Measurements from ENCODE around the gene SLIT3. TPM values are rescaled to one million over a fixed set of nuclear protein-coding genes. Genes with fewer than 3 reads are reported as not detected.
A peak's percentile ranks its signal among the peaks of the same experiment; 100 is the strongest.

The SLIT3 gene
- total RNA-seq, 1 experiment from 2014 or later, result not detected

DNA sequence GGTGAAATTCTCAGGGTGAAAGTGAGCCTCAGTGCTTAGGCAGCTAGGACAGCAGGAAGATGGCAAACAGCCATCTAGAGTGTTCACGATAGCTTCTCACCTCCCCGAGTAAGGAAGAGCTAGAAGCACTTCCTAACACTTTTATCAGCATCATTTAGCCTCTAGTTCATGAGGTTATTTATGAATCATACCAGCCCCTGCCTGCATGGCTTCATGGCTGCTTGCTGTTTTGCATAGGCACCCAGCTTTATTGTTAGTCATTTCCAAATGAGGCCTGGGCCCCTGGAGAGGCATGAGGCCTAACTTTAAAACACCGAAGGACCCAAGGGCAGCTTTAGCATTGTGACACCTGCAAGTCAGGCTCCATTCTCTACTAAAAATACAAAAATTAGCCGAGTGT is 586.9 kb downstream of the SLIT3 start:
- no peak for DNase-seq
- H3K4me2 ChIP-seq, result no peak overlapping the region
- no peak overlapping the region for H3K27ac ChIP-seq
- H3K79me2 ChIP-seq (ENCODE audit: low read depth), result no peaks in the 10 kb centered on the region
- H3F3A ChIP-seq (ENCODE audit: insufficient read depth, low read depth), result no peaks in the 10 kb centered on the region
- no TSS peak for BruUV-seq (replicated peaks)
- H3K9me2 ChIP-seq (ENCODE audit: insufficient read depth), result no peaks in the 10 kb centered on the region
- no peak overlapping the region for H2AFZ ChIP-seq
- ChIA-PET CTCF (interaction anchor here (0.6 kb wide), 1 partner anchor 1386 kb away, joined by 3 read pairs; no protein-coding TSS in a partner anchor), POLR2A (ENCODE audit: unreplicated experiment) (no interaction called here)
- no peaks in the 10 kb centered on the region for H3K4me1 ChIP-seq (replicated peaks; ENCODE audit: insufficient read depth)
- peaks cover 34% of the 10 kb centered on the region for H3K27me3 ChIP-seq (ENCODE audit: insufficient read depth, low read depth)
- no peak overlapping the region for H3K4me3 ChIP-seq
- intact Hi-C loops (cut with micrococcal nuclease; ENCODE audit: unreplicated experiment), result no loop called here
- H4K20me1 ChIP-seq (ENCODE audit: insufficient read depth), result no peaks in the 10 kb centered on the region
- no peaks in the 10 kb centered on the region for H3K9me3 ChIP-seq (ENCODE audit: insufficient read depth, low read depth)
- TF ChIP-seq EZH2 (IDR thresholded peaks at IDR 0.05; ENCODE audit: low read depth), result no peak
- TF ChIP-seq, protein P1, sequence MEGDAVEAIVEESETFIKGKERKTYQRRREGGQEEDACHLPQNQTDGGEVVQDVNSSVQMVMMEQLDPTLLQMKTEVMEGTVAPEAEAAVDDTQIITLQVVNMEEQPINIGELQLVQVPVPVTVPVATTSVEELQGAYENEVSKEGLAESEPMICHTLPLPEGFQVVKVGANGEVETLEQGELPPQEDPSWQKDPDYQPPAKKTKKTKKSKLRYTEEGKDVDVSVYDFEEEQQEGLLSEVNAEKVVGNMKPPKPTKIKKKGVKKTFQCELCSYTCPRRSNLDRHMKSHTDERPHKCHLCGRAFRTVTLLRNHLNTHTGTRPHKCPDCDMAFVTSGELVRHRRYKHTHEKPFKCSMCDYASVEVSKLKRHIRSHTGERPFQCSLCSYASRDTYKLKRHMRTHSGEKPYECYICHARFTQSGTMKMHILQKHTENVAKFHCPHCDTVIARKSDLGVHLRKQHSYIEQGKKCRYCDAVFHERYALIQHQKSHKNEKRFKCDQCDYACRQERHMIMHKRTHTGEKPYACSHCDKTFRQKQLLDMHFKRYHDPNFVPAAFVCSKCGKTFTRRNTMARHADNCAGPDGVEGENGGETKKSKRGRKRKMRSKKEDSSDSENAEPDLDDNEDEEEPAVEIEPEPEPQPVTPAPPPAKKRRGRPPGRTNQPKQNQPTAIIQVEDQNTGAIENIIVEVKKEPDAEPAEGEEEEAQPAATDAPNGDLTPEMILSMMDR (conservative IDR thresholded peaks at IDR 0.05), result no peak
- H3K36me3 ChIP-seq (ENCODE audit: low read depth), result no peaks in the 10 kb centered on the region

DNA sequence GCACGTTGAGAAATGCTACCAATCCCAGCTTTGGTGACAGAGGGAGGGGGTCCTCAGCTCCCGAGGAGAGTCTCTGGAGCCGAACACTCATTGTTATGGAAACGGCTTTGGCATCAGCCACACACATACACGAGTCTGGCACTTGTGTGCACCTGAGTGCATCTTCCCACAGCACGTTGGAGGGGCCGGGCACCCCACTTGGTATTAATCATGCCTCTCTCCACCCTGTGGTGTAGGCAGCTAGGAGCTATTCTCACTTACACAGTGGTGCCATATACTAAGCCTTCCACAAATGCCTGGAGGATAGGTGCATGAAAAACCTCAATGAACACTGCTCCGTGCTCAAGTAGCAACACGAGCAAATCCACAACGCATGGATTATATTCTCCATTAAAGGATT is 587.9 kb downstream of the SLIT3 start:
- Histone ChIP-seq H3F3A (ENCODE audit: insufficient read depth, low read depth) (no peaks in the 10 kb centered on the region), H3K4me3 (no peak overlapping the region), H3K4me2 (no peak overlapping the region), H4K20me1 (ENCODE audit: insufficient read depth) (no peaks in the 10 kb centered on the region), H3K9me2 (ENCODE audit: insufficient read depth) (no peaks in the 10 kb centered on the region), H3K9me3 (ENCODE audit: insufficient read depth, low read depth) (no peaks in the 10 kb centered on the region), H3K27me3 (ENCODE audit: insufficient read depth, low read depth) (peaks cover 35% of the 10 kb centered on the region), H3K36me3 (ENCODE audit: low read depth) (no peaks in the 10 kb centered on the region), H3K4me1 (replicated peaks; ENCODE audit: insufficient read depth) (no peaks in the 10 kb centered on the region), H3K27ac (no peak overlapping the region), H2AFZ (no peak overlapping the region), H3K79me2 (ENCODE audit: low read depth) (no peaks in the 10 kb centered on the region)
- TF ChIP-seq EZH2 (IDR thresholded peaks at IDR 0.05; ENCODE audit: low read depth), result no peak
- TF ChIP-seq, protein P1 (conservative IDR thresholded peaks at IDR 0.05), result no peak
- DNase-seq, result no peak
- BruUV-seq (replicated peaks), result no TSS peak
- intact Hi-C loops (cut with micrococcal nuclease; ENCODE audit: unreplicated experiment), result no loop called here
- CTCF ChIA-PET, result no interaction called here
- POLR2A ChIA-PET (ENCODE audit: unreplicated experiment), result no interaction called here

DNA sequence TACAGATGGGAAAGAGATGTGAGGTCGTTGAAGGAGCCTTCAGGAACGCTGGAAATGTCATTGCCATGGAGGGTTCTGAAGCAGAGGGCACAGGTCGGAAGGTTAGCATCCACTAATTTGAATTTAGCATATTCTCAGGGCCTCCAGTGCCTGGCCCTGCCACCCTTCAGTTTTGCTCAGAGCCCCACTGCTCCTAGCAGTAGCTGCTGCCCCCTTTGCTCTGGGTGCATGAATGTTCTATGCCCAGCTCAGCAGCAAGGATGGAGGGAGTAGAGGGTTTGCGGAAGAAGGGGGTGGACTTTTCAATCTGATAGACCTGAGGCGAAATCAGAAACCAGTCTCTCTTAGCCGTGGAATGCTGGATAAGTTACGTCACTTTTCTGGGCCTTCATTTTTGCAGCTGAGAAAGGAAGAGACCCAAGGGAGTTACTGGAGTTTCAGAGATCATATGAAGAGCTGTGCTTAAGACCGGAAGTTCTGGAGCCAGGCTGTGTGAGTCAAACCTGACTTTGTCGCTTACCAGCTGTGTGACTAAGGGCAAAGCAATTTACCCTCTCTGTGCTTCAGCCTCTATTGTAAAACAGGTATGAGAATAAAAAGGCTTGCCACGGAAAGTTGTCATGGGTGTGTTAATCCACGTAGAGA is 588.5 kb downstream of the SLIT3 start:
- H3K4me1 ChIP-seq (replicated peaks; ENCODE audit: insufficient read depth), result no peaks in the 10 kb centered on the region
- TF ChIP-seq, protein P1 (conservative IDR thresholded peaks at IDR 0.05), result no peak
- TF ChIP-seq EZH2 (IDR thresholded peaks at IDR 0.05; ENCODE audit: low read depth), result no peak
- intact Hi-C loops (cut with micrococcal nuclease; ENCODE audit: unreplicated experiment), result no loop called here
- H3K9me3 ChIP-seq (ENCODE audit: insufficient read depth, low read depth), result no peaks in the 10 kb centered on the region
- no peak overlapping the region for H3K27ac ChIP-seq
- no peaks in the 10 kb centered on the region for H3K36me3 ChIP-seq (ENCODE audit: low read depth)
- H3K27me3 ChIP-seq (ENCODE audit: insufficient read depth, low read depth), result peaks cover 35% of the 10 kb centered on the region
- no peaks in the 10 kb centered on the region for H3K9me2 ChIP-seq (ENCODE audit: insufficient read depth)
- no TSS peak for BruUV-seq (replicated peaks)
- H3F3A ChIP-seq (ENCODE audit: insufficient read depth, low read depth), result no peaks in the 10 kb centered on the region
- no peak overlapping the region for H3K4me2 ChIP-seq
- no peaks in the 10 kb centered on the region for H3K79me2 ChIP-seq (ENCODE audit: low read depth)
- H2AFZ ChIP-seq, result no peak overlapping the region
- H3K4me3 ChIP-seq, result no peak overlapping the region
- DNase-seq, result peak in 1 of 2 experiments; percentile 4
- CTCF ChIA-PET, result no interaction called here
- POLR2A ChIA-PET (ENCODE audit: unreplicated experiment), result interaction anchor here (0.6 kb wide), 1 partner anchor 122 kb away, joined by 4 read pairs; no protein-coding TSS in a partner anchor
- H4K20me1 ChIP-seq (ENCODE audit: insufficient read depth), result no peaks in the 10 kb centered on the region

Measured in PC-9 (cell line).